ENCODE results near the gene PDGFRA.

PDGFRA gene

DNA sequence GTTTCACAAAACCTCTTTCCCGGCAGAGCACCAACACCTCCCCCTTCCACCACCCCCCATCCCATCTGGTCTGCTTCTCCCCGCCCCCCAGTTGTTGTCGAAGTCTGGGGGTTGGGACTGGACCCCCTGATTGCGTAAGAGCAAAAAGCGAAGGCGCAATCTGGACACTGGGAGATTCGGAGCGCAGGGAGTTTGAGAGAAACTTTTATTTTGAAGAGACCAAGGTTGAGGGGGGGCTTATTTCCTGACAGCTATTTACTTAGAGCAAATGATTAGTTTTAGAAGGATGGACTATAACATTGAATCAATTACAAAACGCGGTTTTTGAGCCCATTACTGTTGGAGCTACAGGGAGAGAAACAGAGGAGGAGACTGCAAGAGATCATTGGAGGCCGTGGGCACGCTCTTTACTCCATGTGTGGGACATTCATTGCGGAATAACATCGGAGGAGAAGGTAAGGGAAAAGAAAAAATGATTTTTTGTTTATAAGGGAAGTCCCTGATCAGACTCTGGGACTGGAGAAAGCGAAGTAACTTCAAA, at the start of gene PDGFRA:
Gene PDGFRA (plus strand): TSS at position 333 of the 541 bp plus-strand sequence. CDS start 29,476 bp downstream, outside the sequence.
- TF ChIP-seq, protein P1, sequence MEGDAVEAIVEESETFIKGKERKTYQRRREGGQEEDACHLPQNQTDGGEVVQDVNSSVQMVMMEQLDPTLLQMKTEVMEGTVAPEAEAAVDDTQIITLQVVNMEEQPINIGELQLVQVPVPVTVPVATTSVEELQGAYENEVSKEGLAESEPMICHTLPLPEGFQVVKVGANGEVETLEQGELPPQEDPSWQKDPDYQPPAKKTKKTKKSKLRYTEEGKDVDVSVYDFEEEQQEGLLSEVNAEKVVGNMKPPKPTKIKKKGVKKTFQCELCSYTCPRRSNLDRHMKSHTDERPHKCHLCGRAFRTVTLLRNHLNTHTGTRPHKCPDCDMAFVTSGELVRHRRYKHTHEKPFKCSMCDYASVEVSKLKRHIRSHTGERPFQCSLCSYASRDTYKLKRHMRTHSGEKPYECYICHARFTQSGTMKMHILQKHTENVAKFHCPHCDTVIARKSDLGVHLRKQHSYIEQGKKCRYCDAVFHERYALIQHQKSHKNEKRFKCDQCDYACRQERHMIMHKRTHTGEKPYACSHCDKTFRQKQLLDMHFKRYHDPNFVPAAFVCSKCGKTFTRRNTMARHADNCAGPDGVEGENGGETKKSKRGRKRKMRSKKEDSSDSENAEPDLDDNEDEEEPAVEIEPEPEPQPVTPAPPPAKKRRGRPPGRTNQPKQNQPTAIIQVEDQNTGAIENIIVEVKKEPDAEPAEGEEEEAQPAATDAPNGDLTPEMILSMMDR (IDR thresholded peaks at IDR 0.05; ENCODE audit: extremely low read depth, missing control alignments), result no peak
- no peak for DNase-seq (ENCODE audit: low spot score)

DNA sequence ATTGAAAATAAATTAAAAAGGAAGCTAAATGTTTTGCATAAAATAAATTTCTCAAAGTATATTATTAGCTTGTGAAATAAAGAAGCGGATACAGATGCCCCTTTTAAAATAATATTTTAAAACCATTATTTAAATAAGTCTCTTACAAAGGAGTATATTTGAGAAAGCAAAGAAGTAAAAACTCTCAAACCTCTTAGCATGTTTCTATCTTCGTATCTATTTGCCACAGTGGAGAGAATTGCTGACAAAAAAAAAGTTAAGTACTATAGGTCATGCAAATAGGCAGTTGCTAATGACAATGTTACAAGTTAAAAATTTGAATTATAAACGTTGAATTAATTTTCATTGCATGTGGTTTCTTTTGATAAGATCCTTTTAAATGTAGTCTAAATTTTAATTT, 44.5 kb upstream of the PDGFRA start:
- TF ChIP-seq, protein P1 (IDR thresholded peaks at IDR 0.05; ENCODE audit: extremely low read depth, missing control alignments), result no peak
- no peak for DNase-seq (ENCODE audit: low spot score)

DNA sequence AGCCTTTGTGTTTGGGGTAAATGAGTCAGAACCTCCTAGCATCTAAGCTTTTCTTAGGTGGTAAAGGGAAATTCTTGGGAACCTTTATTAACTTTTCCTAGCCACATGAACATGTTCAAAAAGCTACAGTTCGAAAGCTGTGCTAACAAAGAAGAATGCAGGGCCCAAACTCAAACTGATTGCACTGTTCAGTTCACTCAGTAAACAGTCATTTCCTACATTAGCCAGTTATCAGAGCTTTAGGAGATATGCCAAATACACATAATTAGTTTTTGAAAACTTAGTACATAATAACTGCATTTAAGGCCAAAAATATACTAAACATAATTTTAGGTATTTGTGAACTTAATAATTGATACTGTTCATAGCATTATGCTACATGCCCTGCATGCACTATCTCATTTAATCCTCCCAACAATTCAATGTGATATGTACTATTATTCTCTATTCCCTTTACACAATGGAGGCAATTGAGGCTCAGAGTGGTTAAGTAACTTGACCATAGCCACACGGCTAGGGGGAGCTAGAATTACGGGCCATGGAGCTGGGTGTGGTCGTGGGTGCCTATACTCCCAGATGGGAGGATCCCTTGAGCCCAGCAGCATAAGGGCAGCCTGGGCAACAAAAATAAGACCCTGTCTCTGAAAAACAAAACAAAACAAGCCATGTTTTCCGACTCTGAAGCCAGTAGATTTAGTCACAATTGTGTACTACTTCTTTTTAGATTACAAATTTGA, 43.9 kb upstream of the PDGFRA start:
- DNase-seq (ENCODE audit: low spot score), result no peak
- TF ChIP-seq, protein P1 (IDR thresholded peaks at IDR 0.05; ENCODE audit: extremely low read depth, missing control alignments), result no peak

DNA sequence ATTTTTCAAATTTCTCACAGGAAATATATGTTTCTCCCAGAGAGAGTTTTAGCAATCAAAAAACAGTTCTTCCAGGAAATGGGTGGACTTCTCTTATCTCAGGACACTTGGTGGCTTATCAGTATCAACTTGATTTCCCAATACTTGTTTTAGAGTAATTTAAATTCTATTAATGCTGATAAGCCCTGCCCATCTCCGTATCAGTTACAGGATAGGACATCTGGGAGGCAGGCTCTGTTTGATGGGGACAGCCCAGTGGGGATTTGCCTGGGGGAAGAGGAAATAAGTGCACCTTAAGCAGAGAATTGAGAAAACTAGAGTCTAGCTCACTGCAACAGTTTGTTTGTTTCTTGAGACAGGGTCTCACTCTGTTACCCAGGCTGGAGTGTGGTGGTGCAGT, 43.2 kb upstream of the PDGFRA start:
- no peak for DNase-seq (ENCODE audit: low spot score)
- TF ChIP-seq, protein P1 (IDR thresholded peaks at IDR 0.05; ENCODE audit: extremely low read depth, missing control alignments), result no peak

DNA sequence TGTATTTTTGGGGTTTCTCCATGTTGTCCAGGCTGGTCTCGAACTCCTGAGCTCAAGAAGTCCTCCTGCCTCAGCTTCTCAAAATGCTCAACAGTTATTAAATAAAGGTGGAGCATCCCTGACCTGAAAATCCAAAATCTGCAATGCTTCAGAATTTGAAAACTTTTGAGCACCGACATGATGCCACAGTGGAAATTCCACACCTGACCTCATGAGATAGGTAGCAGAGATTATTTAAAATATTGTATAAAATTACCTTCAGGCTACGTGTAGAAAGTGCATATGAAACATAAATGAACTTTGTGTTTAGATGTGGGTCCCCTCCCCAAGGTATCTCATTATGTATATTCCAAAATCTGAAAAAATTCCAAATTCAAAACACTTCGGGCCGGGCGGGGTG, 42.7 kb upstream of the PDGFRA start:
- no peak for DNase-seq (ENCODE audit: low spot score)

DNA sequence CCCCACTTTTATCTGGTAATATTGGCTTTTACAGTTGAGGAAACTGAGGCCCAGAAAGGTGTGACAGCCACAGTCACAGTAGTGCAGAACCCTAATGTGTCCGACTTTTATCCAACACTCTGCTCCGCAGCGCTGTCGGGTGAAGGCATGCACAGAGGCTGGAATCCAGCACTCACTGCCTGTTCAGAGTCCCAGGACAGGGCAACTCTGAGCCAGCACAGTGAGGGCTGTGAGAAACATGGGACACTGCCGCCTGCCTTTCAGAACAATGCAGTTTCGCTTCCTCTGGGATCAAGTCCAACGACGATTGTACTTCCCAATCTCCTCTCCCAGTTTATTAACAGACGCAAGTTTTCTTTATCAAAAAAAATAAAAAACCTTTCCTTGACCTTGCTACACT, 41.9 kb upstream of the PDGFRA start:
- no peak for DNase-seq (ENCODE audit: low spot score)
- TF ChIP-seq, protein P1 (IDR thresholded peaks at IDR 0.05; ENCODE audit: extremely low read depth, missing control alignments), result no peak

More for the DNA sequence above, 42.7 kb upstream of the PDGFRA start:
- TF ChIP-seq, protein P1 (IDR thresholded peaks at IDR 0.05; ENCODE audit: extremely low read depth, missing control alignments), result no peak

DNA sequence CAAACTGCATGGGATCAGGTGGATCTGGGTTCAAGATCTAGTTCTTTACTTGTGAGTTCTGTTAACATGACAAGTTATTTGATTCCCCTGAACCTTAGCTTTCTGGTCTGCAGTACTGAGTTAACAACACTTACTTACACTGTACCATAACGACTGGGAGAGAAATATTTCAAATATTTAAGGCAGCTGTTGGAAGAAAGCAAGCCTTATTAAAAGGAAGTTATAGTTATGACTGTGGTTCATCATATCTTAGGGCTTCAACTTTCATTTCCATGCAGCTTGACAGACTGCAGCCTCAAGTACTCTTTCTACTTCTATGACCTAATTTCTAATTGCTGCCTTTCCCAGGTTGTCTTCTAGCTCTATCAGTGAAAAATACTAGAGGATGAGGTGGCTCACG, 40.0 kb upstream of the PDGFRA start:
- no peak for DNase-seq (ENCODE audit: low spot score)
- TF ChIP-seq, protein P1 (IDR thresholded peaks at IDR 0.05; ENCODE audit: extremely low read depth, missing control alignments), result no peak

All from GM20000 (cell line).